Panc1 (cell line): ENCODE results near the gene PHETA2. TPM values are rescaled to one million over a fixed set of nuclear protein-coding genes. Genes with fewer than 3 reads are reported as not detected.

Source experiments
- ATAC-seq: fragments of 200-7000 bp; cut with Tn5 transposase; 2 replicates; pipeline ENCODE4 v1.9.1; 2020; ENCODE audit warnings: mild to moderate bottlenecking, moderate library complexity
- Bru-seq: library from RNA; stranded (reverse); fragments of 400-500 nt; gene quantifications from one replicate; lab custom pipeline; 2021; lab: Mats Ljungman, UMichigan
- BruChase-seq, 2 experiments: library from RNA; stranded (reverse); fragments of 400-500 nt; gene quantifications; one replicate each; lab custom pipeline; 2021; lab: Mats Ljungman, UMichigan
- BruUV-seq: library from RNA; stranded (reverse); fragments of 400-500 nt; replicated peaks from 2 replicates; lab custom pipeline; 2021; lab: Mats Ljungman, UMichigan
- CTCF ChIA-PET: fragments of 300-600 bp; sonication (Branson Sonifier 250); formaldehyde crosslinking; loops from one replicate; lab custom pipeline; 2022; ENCODE audit warnings: antibody characterized with exemption; lab: Charles Lee
- POLR2A ChIA-PET: fragments of 300-600 bp; sonication (Branson Sonifier 250); formaldehyde crosslinking; loops from one replicate; lab custom pipeline; 2022; ENCODE audit warnings: antibody characterized with exemption; lab: Charles Lee
- DNase-seq: peaks from one replicate; pipeline ENCODE4 v3.0.0-alpha.2; 2010; ENCODE audit warnings: low read depth, low spot score
- H3K27ac ChIP-seq: 2 replicates; pipeline ENCODE4 v1.5.1; 2011; ENCODE audit warnings: mild to moderate bottlenecking, low read length, inconsistent platforms
- H3K27me3 ChIP-seq: fragments of 200-500 bp; sonication (Bioruptor generic); 2 replicates; pipeline ENCODE4 v1.6.0; 2014; ENCODE audit warnings: low read length, inconsistent platforms; ENCODE audit not compliant: control insufficient read depth, insufficient read depth
- H3K36me3 ChIP-seq: fragments of 200-500 bp; sonication (Bioruptor generic); 2 replicates; pipeline ENCODE4 v1.5.1; 2014; ENCODE audit warnings: inconsistent platforms, mild to moderate bottlenecking, low read length, moderate library complexity; ENCODE audit not compliant: control insufficient read depth, insufficient read depth
- H3K4me1 ChIP-seq: 2 replicates; pipeline ENCODE4 v1.5.1; 2011; ENCODE audit warnings: inconsistent platforms, mild to moderate bottlenecking, low read length, moderate library complexity; ENCODE audit not compliant: control insufficient read depth, insufficient read depth
- H3K4me3 ChIP-seq, 2 experiments: 2 replicates each; pipeline ENCODE4 v1.5.1; 2011 to 2012; ENCODE audit warnings: low read depth in 2 of 2, low read length in 2 of 2, mild to moderate bottlenecking in 2 of 2, inconsistent platforms in 1 of 2, moderate library complexity in 1 of 2
- H3K9me3 ChIP-seq: fragments of 200-500 bp; sonication (Bioruptor generic); 2 replicates; pipeline ENCODE4 v1.5.1; 2014; ENCODE audit warnings: low read depth, mild to moderate bottlenecking, inconsistent platforms, low read length, moderate library complexity; ENCODE audit not compliant: control insufficient read depth, insufficient read depth
- POLR2AphosphoS5 ChIP-seq: IDR thresholded peaks from 2 replicates; pipeline ENCODE4 v1.6.1; 2012; ENCODE audit warnings: mild to moderate bottlenecking, low read depth, low read length, moderate library complexity
- SIN3A ChIP-seq: IDR thresholded peaks from 2 replicates; pipeline ENCODE4 v1.6.1; 2012; ENCODE audit warnings: low read depth, mild to moderate bottlenecking, low read length, moderate library complexity, borderline replicate concordance; ENCODE audit not compliant: insufficient read depth
- in situ Hi-C: cut with HindIII; loops from 2 replicates; pipeline ENCODE4 v1.10.0; 2016; ENCODE audit warnings: low sequenced_read_pairs, low pct_unique_long_range_greater_than_20kb
- intact Hi-C: fragments of 100-400 bp; cut with micrococcal nuclease; formaldehyde crosslinking; loops from one replicate; pipeline ENCODE4 v1.10.0; 2022; ENCODE audit not compliant: unreplicated experiment
- long read RNA-seq: library from polyadenylated mRNA; unstranded; transcript quantifications from one replicate; pipeline ENCODE4 v2.0.0, GENCODE V29; 2021; ENCODE audit not compliant: unreplicated experiment
- polyA plus RNA-seq: library from polyadenylated mRNA; unstranded; fragments of >200 nt; gene quantifications from one replicate; pipeline ENCODE4 v1.2.1, GENCODE V29; 2012; ENCODE audit warnings: missing spikeins; ENCODE audit not compliant: insufficient read length
- total RNA-seq: library from RNA; stranded (reverse); gene quantifications from one replicate; pipeline ENCODE4 v1.2.1, GENCODE V29; 2021; ENCODE audit not compliant: unreplicated experiment
- TF ChIP-seq, protein P1 (sequence below): fragments of 450-650 bp; IDR thresholded peaks from 2 replicates; pipeline ENCODE4 v1.5.1; 2017; ENCODE audit warnings: mild to moderate bottlenecking
- TF ChIP-seq, protein P2 (sequence below), 2 experiments: IDR thresholded peaks; 2 replicates each; pipeline ENCODE4 v1.6.1; 2011 to 2012; ENCODE audit warnings: low read depth in 2 of 2, control low read depth in 1 of 2, low read length in 1 of 2, mild to moderate bottlenecking in 1 of 2, moderate library complexity in 1 of 2; ENCODE audit not compliant: insufficient read depth in 1 of 2

The PHETA2 gene, protein sequence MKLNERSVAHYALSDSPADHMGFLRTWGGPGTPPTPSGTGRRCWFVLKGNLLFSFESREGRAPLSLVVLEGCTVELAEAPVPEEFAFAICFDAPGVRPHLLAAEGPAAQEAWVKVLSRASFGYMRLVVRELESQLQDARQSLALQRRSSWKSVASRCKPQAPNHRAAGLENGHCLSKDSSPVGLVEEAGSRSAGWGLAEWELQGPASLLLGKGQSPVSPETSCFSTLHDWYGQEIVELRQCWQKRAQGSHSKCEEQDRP
- 1.3 TPM for total RNA-seq
- 2.6 TPM for polyA plus RNA-seq
- percentile 40 among the genes with signal in this experiment for Bru-seq, nascent RNA
- BruChase-seq, experiment 1, labeled RNA remaining after a 2-hour chase, result percentile 43 among the genes with signal in this experiment
- BruChase-seq, experiment 2, labeled RNA remaining after a 6-hour chase, result percentile 25 among the genes with signal in this experiment
- long read RNA-seq, partial matches to known transcripts, result 3 of 8 reads
- long read RNA-seq, other reads (novel, unspliced or antisense), result 2 of 8 reads

DNA sequence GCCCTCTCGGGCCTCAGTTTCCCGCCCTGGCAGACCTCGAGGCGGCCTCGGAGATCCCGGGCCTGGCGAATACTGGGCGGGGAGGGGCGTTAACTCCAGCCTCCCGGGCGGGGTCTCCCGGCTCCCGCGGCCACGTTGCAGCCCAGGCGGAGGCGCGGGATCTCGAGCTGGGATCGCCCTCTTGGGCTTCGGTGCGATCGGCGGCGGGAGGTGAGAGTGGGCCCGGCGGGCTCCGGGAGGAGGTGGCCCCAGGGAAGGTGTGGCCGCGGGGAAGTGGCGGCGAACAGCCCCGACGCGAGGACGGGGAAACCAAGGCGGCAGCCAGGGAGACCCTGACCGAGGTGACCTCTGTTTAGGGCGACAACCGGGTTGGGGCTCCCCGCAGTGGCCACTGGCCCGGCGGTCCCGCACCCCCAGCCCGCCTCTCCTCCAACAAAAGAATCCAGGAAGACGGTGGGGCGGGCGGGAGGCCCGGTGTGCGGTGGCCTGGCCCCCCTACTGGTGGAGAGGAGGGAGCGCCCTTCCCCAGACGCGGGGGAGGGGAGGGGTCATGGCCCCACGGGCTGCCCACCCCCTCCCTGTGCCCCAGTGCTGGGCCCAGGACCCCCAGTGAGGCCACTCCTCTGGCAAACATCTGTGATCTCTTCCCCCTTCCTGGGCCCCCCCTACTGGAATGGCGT lies at the start of gene PHETA2:
Gene PHETA2, plus strand, starts transcription at position 117 of the 680 bp plus-strand sequence. CDS start 3,046 bp downstream, outside the sequence.
- DNase-seq, result no peak
- Histone ChIP-seq H3K9me3 (no peaks in the 10 kb centered on the region), H3K27ac (no peak within 1 kb of the TSS), H3K27me3 (no peaks in the 10 kb centered on the region), H3K4me3 (peak within 1 kb of the TSS; percentile 16 to 18; a peak in 3 of 4 replicates), H3K4me1 (peaks cover 5% of the 10 kb centered on the region), H3K36me3 (no peaks in the 10 kb centered on the region)
- in situ Hi-C loops, result no loop called here
- intact Hi-C loops, result loop anchor here (5.0 kb wide), 1 partner anchor 107 kb away; the partner anchor contains the start of gene SEPTIN3
- ChIA-PET POLR2A (no interaction called here), CTCF (no interaction called here)
- no peak for TF ChIP-seq POLR2AphosphoS5
- no peak for ATAC-seq
- BruUV-seq, result no TSS peak

DNA sequence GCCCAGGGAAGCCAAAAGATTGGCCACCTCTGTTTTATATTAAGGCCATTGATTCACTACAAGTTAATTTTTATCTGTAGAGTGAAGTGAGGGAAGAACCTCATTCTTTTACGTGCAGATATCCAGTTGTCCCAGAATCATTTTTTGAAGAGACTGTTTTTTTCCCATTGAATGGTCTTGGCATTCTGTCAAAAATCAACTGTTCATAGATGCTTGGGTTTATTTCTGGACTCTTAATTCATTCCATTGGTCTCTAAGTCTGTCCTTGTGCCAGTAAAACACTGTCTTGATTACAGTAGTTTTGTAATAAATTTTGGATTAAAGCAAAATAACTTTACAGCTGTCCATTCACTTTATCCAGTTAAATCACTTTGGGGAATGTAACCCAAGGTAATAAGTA lies 48.6 kb upstream of the PHETA2 start:
- Histone ChIP-seq H3K27ac (no peak overlapping the region), H3K36me3 (no peaks in the 10 kb centered on the region), H3K9me3 (no peaks in the 10 kb centered on the region), H3K4me3 (no peak overlapping the region), H3K27me3 (no peaks in the 10 kb centered on the region), H3K4me1 (no peaks in the 10 kb centered on the region)
- DNase-seq (no peak), ATAC-seq (no peak)
- CTCF ChIA-PET, result no interaction called here
- POLR2A ChIA-PET, result no interaction called here
- BruUV-seq, result no TSS peak
- TF ChIP-seq POLR2AphosphoS5 (no peak), SIN3A (no peak)
- TF ChIP-seq, protein P1, sequence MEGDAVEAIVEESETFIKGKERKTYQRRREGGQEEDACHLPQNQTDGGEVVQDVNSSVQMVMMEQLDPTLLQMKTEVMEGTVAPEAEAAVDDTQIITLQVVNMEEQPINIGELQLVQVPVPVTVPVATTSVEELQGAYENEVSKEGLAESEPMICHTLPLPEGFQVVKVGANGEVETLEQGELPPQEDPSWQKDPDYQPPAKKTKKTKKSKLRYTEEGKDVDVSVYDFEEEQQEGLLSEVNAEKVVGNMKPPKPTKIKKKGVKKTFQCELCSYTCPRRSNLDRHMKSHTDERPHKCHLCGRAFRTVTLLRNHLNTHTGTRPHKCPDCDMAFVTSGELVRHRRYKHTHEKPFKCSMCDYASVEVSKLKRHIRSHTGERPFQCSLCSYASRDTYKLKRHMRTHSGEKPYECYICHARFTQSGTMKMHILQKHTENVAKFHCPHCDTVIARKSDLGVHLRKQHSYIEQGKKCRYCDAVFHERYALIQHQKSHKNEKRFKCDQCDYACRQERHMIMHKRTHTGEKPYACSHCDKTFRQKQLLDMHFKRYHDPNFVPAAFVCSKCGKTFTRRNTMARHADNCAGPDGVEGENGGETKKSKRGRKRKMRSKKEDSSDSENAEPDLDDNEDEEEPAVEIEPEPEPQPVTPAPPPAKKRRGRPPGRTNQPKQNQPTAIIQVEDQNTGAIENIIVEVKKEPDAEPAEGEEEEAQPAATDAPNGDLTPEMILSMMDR, result no peak
- TF ChIP-seq, protein P2, sequence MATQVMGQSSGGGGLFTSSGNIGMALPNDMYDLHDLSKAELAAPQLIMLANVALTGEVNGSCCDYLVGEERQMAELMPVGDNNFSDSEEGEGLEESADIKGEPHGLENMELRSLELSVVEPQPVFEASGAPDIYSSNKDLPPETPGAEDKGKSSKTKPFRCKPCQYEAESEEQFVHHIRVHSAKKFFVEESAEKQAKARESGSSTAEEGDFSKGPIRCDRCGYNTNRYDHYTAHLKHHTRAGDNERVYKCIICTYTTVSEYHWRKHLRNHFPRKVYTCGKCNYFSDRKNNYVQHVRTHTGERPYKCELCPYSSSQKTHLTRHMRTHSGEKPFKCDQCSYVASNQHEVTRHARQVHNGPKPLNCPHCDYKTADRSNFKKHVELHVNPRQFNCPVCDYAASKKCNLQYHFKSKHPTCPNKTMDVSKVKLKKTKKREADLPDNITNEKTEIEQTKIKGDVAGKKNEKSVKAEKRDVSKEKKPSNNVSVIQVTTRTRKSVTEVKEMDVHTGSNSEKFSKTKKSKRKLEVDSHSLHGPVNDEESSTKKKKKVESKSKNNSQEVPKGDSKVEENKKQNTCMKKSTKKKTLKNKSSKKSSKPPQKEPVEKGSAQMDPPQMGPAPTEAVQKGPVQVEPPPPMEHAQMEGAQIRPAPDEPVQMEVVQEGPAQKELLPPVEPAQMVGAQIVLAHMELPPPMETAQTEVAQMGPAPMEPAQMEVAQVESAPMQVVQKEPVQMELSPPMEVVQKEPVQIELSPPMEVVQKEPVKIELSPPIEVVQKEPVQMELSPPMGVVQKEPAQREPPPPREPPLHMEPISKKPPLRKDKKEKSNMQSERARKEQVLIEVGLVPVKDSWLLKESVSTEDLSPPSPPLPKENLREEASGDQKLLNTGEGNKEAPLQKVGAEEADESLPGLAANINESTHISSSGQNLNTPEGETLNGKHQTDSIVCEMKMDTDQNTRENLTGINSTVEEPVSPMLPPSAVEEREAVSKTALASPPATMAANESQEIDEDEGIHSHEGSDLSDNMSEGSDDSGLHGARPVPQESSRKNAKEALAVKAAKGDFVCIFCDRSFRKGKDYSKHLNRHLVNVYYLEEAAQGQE (IDR thresholded peaks at IDR 0.05; ENCODE audit: insufficient read depth in 1 of 2, low read depth in 2 of 2, low read length in 1 of 2), result no peak
- in situ Hi-C loops (no loop called here), intact Hi-C loops (no loop called here)
